ENCODE measurements around the gene FIBCD1.

Gene FIBCD1

GRCh38 chr9:130942679-130943078 lies 3.6 kb upstream of the FIBCD1 start:
- ChIA-PET CTCF (interaction anchor here (1.0 to 2.4 kb wide), 7 partner anchors 14 to 242 kb away, joined by 3 to 8 read pairs (median 4); no protein-coding TSS in a partner anchor), POLR2A (no interaction called here)
- no peak for TF ChIP-seq CTCF (IDR thresholded peaks at IDR 0.05; ENCODE audit: control extremely low read depth, extremely low read depth, low read depth, missing control alignments)
- DNase-seq (ENCODE audit: extremely low spot score), result no peak

GRCh38 chr9:130942084-130942483 lies 3.0 kb upstream of the FIBCD1 start:
- no peak for DNase-seq (ENCODE audit: extremely low spot score)
- ChIA-PET CTCF (interaction anchor here (1.0 to 2.4 kb wide), 6 partner anchors 9 to 75 kb away, joined by 3 to 8 read pairs (median 4); no protein-coding TSS in a partner anchor), POLR2A (no interaction called here)
- TF ChIP-seq CTCF (IDR thresholded peaks at IDR 0.05; ENCODE audit: control extremely low read depth, extremely low read depth, low read depth, missing control alignments), result no peak

- TF ChIP-seq CTCF (IDR thresholded peaks at IDR 0.05; ENCODE audit: control extremely low read depth, extremely low read depth, low read depth, missing control alignments), result peak; percentile 86
- DNase-seq (ENCODE audit: extremely low spot score), result peak; percentile 86
- ChIA-PET CTCF (interaction anchor here (1.4 kb wide), 1 partner anchor 11 kb away, joined by 4 read pairs; no protein-coding TSS in a partner anchor), POLR2A (no interaction called here)
Measured at GRCh38 chr9:130940693-130941576, 1.9 kb upstream of the FIBCD1 start.

- ChIA-PET CTCF (interaction anchor here (1.0 kb wide), 1 partner anchor 69 kb away, joined by 8 read pairs; no protein-coding TSS in a partner anchor), POLR2A (no interaction called here)
- TF ChIP-seq CTCF (IDR thresholded peaks at IDR 0.05; ENCODE audit: control extremely low read depth, extremely low read depth, low read depth, missing control alignments), result no peak
- no peak for DNase-seq (ENCODE audit: extremely low spot score)
Measured at GRCh38 chr9:130940027-130940549, 1.0 kb upstream of the FIBCD1 start.

- DNase-seq (ENCODE audit: extremely low spot score), result no peak
- TF ChIP-seq CTCF (IDR thresholded peaks at IDR 0.05; ENCODE audit: control extremely low read depth, extremely low read depth, low read depth, missing control alignments), result no peak
- CTCF ChIA-PET, result interaction anchor here (1.0 kb wide), 1 partner anchor 69 kb away, joined by 8 read pairs; no protein-coding TSS in a partner anchor
- POLR2A ChIA-PET, result no interaction called here
Measured at GRCh38 chr9:130939405-130940026, 469 bp upstream of the FIBCD1 start.

GRCh38 chr9:130938184-130938651 lies 829 bp downstream of the FIBCD1 start:
- POLR2A ChIA-PET, result no interaction called here
- no peak for DNase-seq (ENCODE audit: extremely low spot score)
- no peak for TF ChIP-seq CTCF (IDR thresholded peaks at IDR 0.05; ENCODE audit: control extremely low read depth, extremely low read depth, low read depth, missing control alignments)
- CTCF ChIA-PET, result no interaction called here
